BJ (cell line): Measurements from ENCODE around the gene R3HDM4. TPM values are rescaled to one million over a fixed set of nuclear protein-coding genes. Genes with fewer than 3 reads are reported as not detected.

Experiments used
- CTCF ChIA-PET: fragments of 350-600 bp; formaldehyde crosslinking; extraction: SDS; loops from one replicate; lab custom pipeline; 2021; ENCODE audit warnings: antibody characterized with exemption, inconsistent platforms; lab: Yijun Ruan, JAX
- POLR2A ChIA-PET: fragments of 300-600 bp; sonication (Branson Sonifier 250); formaldehyde crosslinking; extraction: SDS; loops from one replicate; lab custom pipeline; 2021; ENCODE audit warnings: antibody characterized with exemption; lab: Charles Lee
- DNase-seq: peaks from one replicate; pipeline ENCODE4 v3.0.0-alpha.2; 2011; ENCODE audit warnings: low read depth
- H3K27me3 ChIP-seq: 2 replicates; pipeline ENCODE4 v1.6.0; 2011; ENCODE audit warnings: low read length; ENCODE audit not compliant: control insufficient read depth, insufficient read depth
- H3K36me3 ChIP-seq: 2 replicates; pipeline ENCODE4 v1.5.1; 2011; ENCODE audit warnings: low read length; ENCODE audit not compliant: control insufficient read depth, insufficient read depth
- H3K4me3 ChIP-seq: 2 replicates; pipeline ENCODE4 v1.5.1; 2011; ENCODE audit warnings: low read depth, mild to moderate bottlenecking, control low read depth, low read length
- polyA plus RNA-seq: library from polyadenylated mRNA; depleted of rRNA; stranded (reverse); fragments of >200 nt; gene quantifications from 2 replicates; pipeline ENCODE4 v1.2.3, GENCODE V29; 2011
- TF ChIP-seq, protein P1 (sequence below): IDR thresholded peaks from 2 replicates; pipeline ENCODE4 v1.5.1; 2011; ENCODE audit warnings: low read depth, mild to moderate bottlenecking, control low read depth, inconsistent platforms, low read length, moderate library complexity; ENCODE audit not compliant: insufficient read depth

The R3HDM4 gene
- polyA plus RNA-seq, 1 experiment, result 46.6 TPM

GRCh38 chr19:869245-870177 lies 43.5 kb downstream of the R3HDM4 start:
- Histone ChIP-seq H3K36me3 (peaks cover 26% of the 10 kb centered on the region), H3K4me3 (no peak overlapping the region), H3K27me3 (no peaks in the 10 kb centered on the region)
- TF ChIP-seq, protein P1, sequence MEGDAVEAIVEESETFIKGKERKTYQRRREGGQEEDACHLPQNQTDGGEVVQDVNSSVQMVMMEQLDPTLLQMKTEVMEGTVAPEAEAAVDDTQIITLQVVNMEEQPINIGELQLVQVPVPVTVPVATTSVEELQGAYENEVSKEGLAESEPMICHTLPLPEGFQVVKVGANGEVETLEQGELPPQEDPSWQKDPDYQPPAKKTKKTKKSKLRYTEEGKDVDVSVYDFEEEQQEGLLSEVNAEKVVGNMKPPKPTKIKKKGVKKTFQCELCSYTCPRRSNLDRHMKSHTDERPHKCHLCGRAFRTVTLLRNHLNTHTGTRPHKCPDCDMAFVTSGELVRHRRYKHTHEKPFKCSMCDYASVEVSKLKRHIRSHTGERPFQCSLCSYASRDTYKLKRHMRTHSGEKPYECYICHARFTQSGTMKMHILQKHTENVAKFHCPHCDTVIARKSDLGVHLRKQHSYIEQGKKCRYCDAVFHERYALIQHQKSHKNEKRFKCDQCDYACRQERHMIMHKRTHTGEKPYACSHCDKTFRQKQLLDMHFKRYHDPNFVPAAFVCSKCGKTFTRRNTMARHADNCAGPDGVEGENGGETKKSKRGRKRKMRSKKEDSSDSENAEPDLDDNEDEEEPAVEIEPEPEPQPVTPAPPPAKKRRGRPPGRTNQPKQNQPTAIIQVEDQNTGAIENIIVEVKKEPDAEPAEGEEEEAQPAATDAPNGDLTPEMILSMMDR, result no peak
- CTCF ChIA-PET, result interaction anchor here (0.6 kb wide), 1 partner anchor 91 kb away, joined by 3 read pairs; no protein-coding TSS in a partner anchor
- POLR2A ChIA-PET, result interaction anchor here (0.7 kb wide), 1 partner anchor 70 kb away, joined by 4 read pairs; no protein-coding TSS in a partner anchor
- DNase-seq, result peak; percentile 80

DNA sequence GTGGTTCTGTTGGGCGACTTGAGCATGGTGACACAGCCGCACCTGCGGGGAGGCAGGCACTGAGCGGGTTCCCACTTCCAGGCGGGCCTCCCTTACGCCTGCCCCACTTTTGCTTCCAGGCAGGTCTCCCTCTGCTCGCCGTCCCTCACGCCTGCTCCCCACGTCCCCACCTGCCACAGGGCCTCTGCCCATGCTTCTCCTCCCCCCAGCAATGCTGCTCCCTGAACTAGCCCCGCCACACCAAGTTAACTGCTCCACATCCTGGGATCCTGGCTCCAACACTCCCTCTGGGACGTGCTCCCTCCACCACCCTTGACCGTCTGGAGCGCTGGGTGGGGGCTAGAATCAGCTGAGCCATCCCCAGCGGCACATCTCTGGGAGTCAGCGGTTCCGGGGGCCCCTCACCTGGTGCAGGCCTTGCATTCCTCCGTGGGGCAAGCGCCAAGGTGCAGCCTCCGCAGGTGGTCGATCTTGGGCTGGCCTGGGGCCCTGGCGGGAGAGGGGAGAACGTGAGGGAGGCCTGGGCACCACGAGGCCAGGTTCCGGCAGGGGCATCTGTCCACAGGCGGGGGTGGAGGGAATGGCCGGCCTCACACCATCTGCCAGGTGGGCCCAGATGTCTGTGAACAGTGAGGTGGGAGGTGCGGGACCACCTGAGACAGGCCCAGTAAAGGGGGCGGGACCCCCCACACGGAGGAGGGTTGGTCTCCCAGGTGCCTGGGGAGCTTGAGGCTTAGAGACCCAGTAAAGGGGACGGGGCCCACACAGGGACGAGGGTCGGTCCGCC lies 44.4 kb downstream of the R3HDM4 start:
- peaks cover 26% of the 10 kb centered on the region for H3K36me3 ChIP-seq
- TF ChIP-seq, protein P1, result no peak
- no peaks in the 10 kb centered on the region for H3K27me3 ChIP-seq
- H3K4me3 ChIP-seq, result no peak overlapping the region
- no peak for DNase-seq
- POLR2A ChIA-PET, result no interaction called here
- CTCF ChIA-PET, result interaction anchor here (0.6 kb wide), 1 partner anchor 90 kb away, joined by 3 read pairs; no protein-coding TSS in a partner anchor

DNA sequence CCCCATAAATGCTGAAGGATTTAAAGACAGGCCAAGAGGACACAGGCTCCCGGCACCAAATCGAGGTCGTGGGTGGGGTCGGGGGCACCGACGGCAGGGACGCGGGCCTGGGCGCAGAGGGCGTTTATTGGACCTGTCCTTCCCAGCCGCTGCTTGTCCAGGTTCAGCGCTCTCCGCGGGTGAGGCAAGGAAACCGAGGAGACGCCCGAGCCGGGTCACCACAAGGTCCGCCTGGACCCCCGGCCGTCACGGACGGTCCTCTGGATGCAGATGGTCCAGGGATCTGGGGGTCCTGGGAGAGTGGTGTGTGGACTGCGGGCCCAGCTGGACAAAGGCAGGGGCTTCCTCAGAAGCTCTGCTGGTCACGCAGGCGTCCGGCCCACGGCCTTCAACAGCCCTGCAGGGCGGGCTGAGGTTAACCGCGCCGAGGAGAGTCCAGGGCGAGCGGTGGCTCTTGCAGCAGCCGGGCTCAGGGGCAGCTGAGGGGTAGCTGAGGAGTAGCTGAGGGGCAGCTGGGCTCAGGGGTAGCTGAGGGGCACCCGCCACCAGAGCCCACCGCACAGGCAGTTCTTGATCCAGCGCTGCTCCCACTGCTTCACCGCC lies 45.1 kb downstream of the R3HDM4 start:
- DNase-seq, result no peak
- TF ChIP-seq, protein P1, result no peak
- CTCF ChIA-PET, result no interaction called here
- Histone ChIP-seq H3K36me3 (peaks cover 23% of the 10 kb centered on the region), H3K27me3 (no peaks in the 10 kb centered on the region), H3K4me3 (no peak overlapping the region)
- POLR2A ChIA-PET, result no interaction called here

DNA sequence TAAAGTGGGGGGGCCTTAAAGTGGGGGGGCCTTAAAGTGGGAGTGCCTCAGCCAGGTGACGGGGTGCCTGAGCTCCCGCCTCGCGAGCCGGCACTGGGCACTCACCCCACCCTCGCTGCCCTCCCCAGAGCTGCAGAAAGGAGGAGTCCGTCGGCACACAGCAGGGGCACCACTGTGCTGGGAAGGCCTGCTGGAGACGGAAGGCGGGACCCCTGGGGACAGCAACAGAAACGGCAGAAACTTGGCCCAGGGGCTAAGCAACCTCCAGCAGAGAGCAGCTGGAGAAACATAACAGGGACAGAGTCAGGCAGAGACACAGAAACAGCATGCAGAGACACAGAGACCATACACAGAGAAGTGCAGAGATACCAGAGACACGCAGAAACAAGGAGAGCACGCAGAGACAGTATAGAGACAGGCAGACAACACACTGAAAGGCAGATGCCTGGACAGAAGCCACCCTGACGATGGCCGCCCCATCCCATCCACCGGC lies 45.7 kb downstream of the R3HDM4 start:
- no peak for DNase-seq
- ChIA-PET POLR2A (no interaction called here), CTCF (interaction anchor here (0.6 kb wide), 1 partner anchor 12 kb away, joined by 3 read pairs; no protein-coding TSS in a partner anchor)
- H3K4me3 ChIP-seq, result no peak overlapping the region
- H3K36me3 ChIP-seq, result peaks cover 23% of the 10 kb centered on the region
- no peaks in the 10 kb centered on the region for H3K27me3 ChIP-seq
- TF ChIP-seq, protein P1, result no peak
